ENCODE measurements around the gene ITIH4.

The ITIH4 gene

GRCh38 chr3:52843881-52844280 is 13.4 kb upstream of the ITIH4 start:
- ChIA-PET CTCF (no interaction called here), POLR2A (no interaction called here)
- TF ChIP-seq NFRKB (IDR thresholded peaks at IDR 0.05), result no peak
- TF ChIP-seq ELF4 (IDR thresholded peaks at IDR 0.05), result no peak
- DNase-seq (ENCODE audit: extremely low spot score), result no peak

GRCh38 chr3:52843108-52843865 is 12.8 kb upstream of the ITIH4 start:
- DNase-seq (ENCODE audit: extremely low spot score), result no peak
- TF ChIP-seq PKNOX1 (IDR thresholded peaks at IDR 0.05) (no peak), TARDBP (IDR thresholded peaks at IDR 0.05) (no peak), ELF4 (IDR thresholded peaks at IDR 0.05) (no peak), FOXK2 (IDR thresholded peaks at IDR 0.05) (no peak), ARNT (IDR thresholded peaks at IDR 0.05) (no peak)
- CTCF ChIA-PET, result interaction anchor here (0.9 kb wide), 1 partner anchor 15 kb away, joined by 3 read pairs; no protein-coding TSS in a partner anchor
- POLR2A ChIA-PET, result interaction anchor here (2.0 kb wide), 1 partner anchor 73 kb away, joined by 6 read pairs; the partner anchor contains the start of gene NEK4

DNA sequence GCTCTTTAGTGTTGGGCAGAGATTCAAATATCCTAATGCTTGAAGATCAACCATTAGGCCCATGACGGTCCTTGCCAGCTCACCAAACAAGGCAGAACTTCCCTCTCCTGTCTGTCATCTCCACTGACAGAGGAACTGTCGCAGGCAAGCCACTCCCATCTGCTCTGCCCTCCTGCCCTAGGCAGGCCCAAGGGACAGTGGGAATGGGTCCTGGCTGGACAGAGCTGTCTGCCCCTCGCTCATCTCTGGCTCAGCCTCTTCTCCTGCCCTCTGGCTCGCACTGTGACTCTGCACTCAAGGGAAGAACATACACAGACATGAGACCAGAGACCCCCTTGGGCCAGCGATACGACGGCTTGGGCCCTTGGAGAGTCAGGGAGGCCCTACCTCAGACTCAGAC is 12.0 kb upstream of the ITIH4 start:
- ChIA-PET POLR2A (interaction anchor here (2.0 kb wide), 1 partner anchor 72 kb away, joined by 6 read pairs; the partner anchor contains the start of gene NEK4), CTCF (no interaction called here)
- DNase-seq (ENCODE audit: extremely low spot score), result no peak
- no peak for TF ChIP-seq ARNT (IDR thresholded peaks at IDR 0.05)
- no peak for TF ChIP-seq HDGF (IDR thresholded peaks at IDR 0.05; ENCODE audit: borderline replicate concordance)
- no peak for TF ChIP-seq FOXA1 (IDR thresholded peaks at IDR 0.05)
- TF ChIP-seq ELF4 (IDR thresholded peaks at IDR 0.05), result no peak
- TF ChIP-seq BHLHE40 (IDR thresholded peaks at IDR 0.05; ENCODE audit: borderline replicate concordance), result no peak
- no peak for TF ChIP-seq SP1 (IDR thresholded peaks at IDR 0.05)
- no peak for TF ChIP-seq PKNOX1 (IDR thresholded peaks at IDR 0.05)
- no peak for TF ChIP-seq FOXK2 (IDR thresholded peaks at IDR 0.05)
- TF ChIP-seq SUZ12 (IDR thresholded peaks at IDR 0.05), result no peak
- TF ChIP-seq ZNF384 (IDR thresholded peaks at IDR 0.05), result no peak
- TF ChIP-seq TARDBP (IDR thresholded peaks at IDR 0.05), result no peak
- no peak for TF ChIP-seq LEF1 (IDR thresholded peaks at IDR 0.05; ENCODE audit: borderline replicate concordance)
- no peak for TF ChIP-seq L3MBTL2 (conservative IDR thresholded peaks at IDR 0.05)
- no peak for TF ChIP-seq FOXM1 (IDR thresholded peaks at IDR 0.05; ENCODE audit: borderline replicate concordance)
- TF ChIP-seq CTBP1 (IDR thresholded peaks at IDR 0.05; ENCODE audit: borderline replicate concordance), result no peak
- no peak for TF ChIP-seq NFRKB (IDR thresholded peaks at IDR 0.05)

DNA sequence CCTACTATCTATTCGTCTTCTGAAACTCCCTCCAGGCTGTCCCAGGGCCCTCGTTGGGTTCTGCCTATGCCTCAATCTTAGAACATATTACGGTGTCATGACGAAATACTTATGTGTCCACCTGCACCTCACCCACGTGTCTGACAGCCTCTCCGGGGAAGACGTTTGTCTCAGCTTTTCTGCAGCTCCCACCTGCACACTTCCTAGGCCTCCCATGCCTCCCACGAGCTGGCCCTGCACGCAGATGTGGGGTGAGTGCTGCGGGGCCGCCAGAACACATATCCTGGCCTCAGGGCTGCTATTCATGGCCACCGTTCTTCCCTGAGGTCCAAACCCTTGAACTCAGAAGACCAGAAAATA is 11.5 kb upstream of the ITIH4 start:
- ChIA-PET POLR2A (interaction anchor here (2.0 kb wide), 1 partner anchor 71 kb away, joined by 6 read pairs; the partner anchor contains the start of gene NEK4), CTCF (interaction anchor here (0.6 kb wide), 1 partner anchor 51 kb away, joined by 5 read pairs; no protein-coding TSS in a partner anchor)
- TF ChIP-seq HDGF (IDR thresholded peaks at IDR 0.05; ENCODE audit: borderline replicate concordance), result no peak
- TF ChIP-seq SUZ12 (IDR thresholded peaks at IDR 0.05), result no peak
- TF ChIP-seq TARDBP (IDR thresholded peaks at IDR 0.05), result no peak
- TF ChIP-seq FOXM1 (IDR thresholded peaks at IDR 0.05; ENCODE audit: borderline replicate concordance), result no peak
- TF ChIP-seq BHLHE40 (IDR thresholded peaks at IDR 0.05; ENCODE audit: borderline replicate concordance), result no peak
- TF ChIP-seq FOXA1 (IDR thresholded peaks at IDR 0.05), result no peak
- no peak for TF ChIP-seq LEF1 (IDR thresholded peaks at IDR 0.05; ENCODE audit: borderline replicate concordance)
- no peak for DNase-seq (ENCODE audit: extremely low spot score)

- TF ChIP-seq FOXK2 (IDR thresholded peaks at IDR 0.05) (no peak), ZNF384 (IDR thresholded peaks at IDR 0.05) (no peak), SUZ12 (IDR thresholded peaks at IDR 0.05) (no peak), BHLHE40 (IDR thresholded peaks at IDR 0.05; ENCODE audit: borderline replicate concordance) (no peak), ARNT (IDR thresholded peaks at IDR 0.05) (no peak), FOXA1 (IDR thresholded peaks at IDR 0.05) (no peak), CTBP1 (IDR thresholded peaks at IDR 0.05; ENCODE audit: borderline replicate concordance) (no peak), LEF1 (IDR thresholded peaks at IDR 0.05; ENCODE audit: borderline replicate concordance) (no peak), SP1 (IDR thresholded peaks at IDR 0.05) (no peak), TARDBP (IDR thresholded peaks at IDR 0.05) (no peak), ELF4 (IDR thresholded peaks at IDR 0.05) (no peak), NFRKB (IDR thresholded peaks at IDR 0.05) (no peak), L3MBTL2 (conservative IDR thresholded peaks at IDR 0.05) (no peak)
- ChIA-PET CTCF (interaction anchor here (0.6 kb wide), 1 partner anchor 52 kb away, joined by 5 read pairs; no protein-coding TSS in a partner anchor), POLR2A (interaction anchor here (2.0 kb wide), 1 partner anchor 71 kb away, joined by 6 read pairs; the partner anchor contains the start of gene NEK4)
- DNase-seq (ENCODE audit: extremely low spot score), result no peak
Observed at GRCh38 chr3:52841211-52841980, 10.9 kb upstream of the ITIH4 start.

DNA sequence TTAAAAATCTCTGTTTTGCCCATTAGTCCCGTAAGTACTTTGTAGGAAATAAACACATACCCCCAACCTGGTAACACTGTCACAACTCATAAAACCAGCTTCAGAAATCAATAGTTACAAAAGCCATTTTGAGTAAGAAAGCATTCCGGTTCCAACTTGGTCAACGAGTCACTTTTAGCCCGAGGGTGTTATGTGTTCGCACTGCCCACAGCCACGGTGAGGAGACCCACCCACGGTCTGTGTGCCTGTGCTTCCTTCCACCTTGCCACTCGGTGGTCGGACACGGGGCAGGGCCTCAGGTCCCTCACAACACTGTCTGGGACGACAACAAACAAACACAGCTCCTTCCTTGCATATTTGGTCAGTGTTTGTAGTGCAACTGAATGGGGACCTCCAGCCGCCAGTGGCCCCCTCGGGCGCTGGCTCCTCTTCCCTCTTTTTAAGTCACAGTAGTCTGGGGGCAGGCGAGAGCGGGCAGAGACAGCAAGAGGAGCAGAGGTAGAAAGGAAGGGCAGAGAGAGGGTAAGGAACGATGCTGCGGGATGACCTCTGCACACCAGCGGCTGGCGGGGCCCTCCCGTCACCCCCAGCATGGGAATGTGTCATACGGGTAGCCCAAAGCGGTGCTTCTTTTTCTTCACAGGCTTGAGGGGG is 9.5 kb upstream of the ITIH4 start:
- DNase-seq (ENCODE audit: extremely low spot score), result no peak
- TF ChIP-seq HDGF (IDR thresholded peaks at IDR 0.05; ENCODE audit: borderline replicate concordance), result no peak
- TF ChIP-seq SP1 (IDR thresholded peaks at IDR 0.05), result no peak
- TF ChIP-seq BHLHE40 (IDR thresholded peaks at IDR 0.05; ENCODE audit: borderline replicate concordance), result no peak
- TF ChIP-seq ZNF384 (IDR thresholded peaks at IDR 0.05), result no peak
- TF ChIP-seq LEF1 (IDR thresholded peaks at IDR 0.05; ENCODE audit: borderline replicate concordance), result no peak
- POLR2A ChIA-PET, result no interaction called here
- CTCF ChIA-PET, result interaction anchor here (0.6 kb wide), 1 partner anchor 793 kb away, joined by 3 read pairs; no protein-coding TSS in a partner anchor
